ENCODE data around the gene WDR4. TPM values are rescaled to one million over a fixed set of nuclear protein-coding genes. Genes with fewer than 3 reads are reported as not detected.
A peak's percentile ranks its signal among the peaks of the same experiment; 100 is the strongest.

WDR4 gene
- total and polyA plus RNA-seq, 9 of the 15 experiments (the other 6 are each of a cell fraction or from before 2014, with no cell fraction given), result 5.4 to 95.4 (median 32.1) TPM

- H3K36me3 ChIP-seq (ENCODE audit: control insufficient read depth, insufficient read depth, low read length), result no peaks in the 10 kb centered on the region
- H3K9me1 ChIP-seq (ENCODE audit: control insufficient read depth, insufficient read depth, low read length), result no peaks in the 10 kb centered on the region
- no TSS peak for BruUV-seq (replicated peaks)
- no peak overlapping the region for H3K4me3 ChIP-seq
- H4K20me1 ChIP-seq (replicated peaks; ENCODE audit: control insufficient read depth, insufficient read depth, low read length), result no peaks in the 10 kb centered on the region
- peak overlapping the region; percentile 96 for H2AFZ ChIP-seq (ENCODE audit: low read depth, low read length)
- peak overlapping the region in 1 of 2 experiments; percentile 14; a peak in 1 of 4 replicates for H3K9ac ChIP-seq (ENCODE audit: insufficient read depth in 1 of 2, low read depth in 2 of 2, low read length in 2 of 2)
- TF ChIP-seq ARID3A (IDR thresholded peaks at IDR 0.05; ENCODE audit: borderline replicate concordance, low read depth, low read length), result no peak
- no peak for TF ChIP-seq SAP30 (IDR thresholded peaks at IDR 0.05; ENCODE audit: borderline replicate concordance, insufficient read depth, low read depth, low read length, poor library complexity, severe bottlenecking)
- no peak for TF ChIP-seq GATAD2A (IDR thresholded peaks at IDR 0.05)
- 0 out of 2 replicates have a peak, but pooled peaks have one; percentile 20 for TF ChIP-seq POLR2G (IDR thresholded peaks at IDR 0.05; ENCODE audit: low read depth, low read length)
- TF ChIP-seq CBFB (CRISPR knock-in tag; IDR thresholded peaks at IDR 0.05), result no peak
- TF ChIP-seq, protein P1, sequence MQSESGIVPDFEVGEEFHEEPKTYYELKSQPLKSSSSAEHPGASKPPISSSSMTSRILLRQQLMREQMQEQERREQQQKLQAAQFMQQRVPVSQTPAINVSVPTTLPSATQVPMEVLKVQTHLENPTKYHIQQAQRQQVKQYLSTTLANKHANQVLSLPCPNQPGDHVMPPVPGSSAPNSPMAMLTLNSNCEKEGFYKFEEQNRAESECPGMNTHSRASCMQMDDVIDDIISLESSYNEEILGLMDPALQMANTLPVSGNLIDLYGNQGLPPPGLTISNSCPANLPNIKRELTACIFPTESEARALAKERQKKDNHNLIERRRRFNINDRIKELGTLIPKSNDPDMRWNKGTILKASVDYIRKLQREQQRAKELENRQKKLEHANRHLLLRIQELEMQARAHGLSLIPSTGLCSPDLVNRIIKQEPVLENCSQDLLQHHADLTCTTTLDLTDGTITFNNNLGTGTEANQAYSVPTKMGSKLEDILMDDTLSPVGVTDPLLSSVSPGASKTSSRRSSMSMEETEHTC (IDR thresholded peaks at IDR 0.05), result no peak
- TF ChIP-seq ZFPM2 (CRISPR knock-in tag; IDR thresholded peaks at IDR 0.05), result no peak
- 88% methylated on average over 18 of the region's 18 CpGs for WGBS (ENCODE audit: insufficient coverage, low coverage, missing lambda C conversion rate)
- DNase-seq (ENCODE audit: extremely low read depth in 1 of 4, low spot score in 3 of 4), result no peak
- H3K79me2 ChIP-seq (ENCODE audit: control insufficient read depth, insufficient read depth, low read length), result no peaks in the 10 kb centered on the region
- no peak for ATAC-seq
- no peak overlapping the region for H3K27ac ChIP-seq (ENCODE audit: extremely low read depth, low read depth, low read length)
- ChIA-PET CTCF (ENCODE audit: low intra/inter-chr PET ratio) (interaction anchor here (0.6 kb wide), 1 partner anchor 718 kb away, joined by 8 read pairs; no protein-coding TSS in a partner anchor), POLR2A (interaction anchor here (0.8 kb wide), 1 partner anchor 43 kb away, joined by 3 read pairs; no protein-coding TSS in a partner anchor)
- intact Hi-C loops (cut with micrococcal nuclease), result loop anchor here (5.0 kb wide), 2 partner anchors 46 to 724 kb away; partner anchors contain the start of gene WDR4
- in situ Hi-C loops (cut with MboI), result loop anchor here (25.0 kb wide), 1 partner anchor 189 kb away; the partner anchor contains the start of gene U2AF1
- 0 out of 2 replicates have a peak, but pooled peaks cover under 1% of the 10 kb centered on the region for H3K9me3 ChIP-seq (replicated peaks; ENCODE audit: control insufficient read depth, insufficient read depth, low read depth, low read length)
- no peak overlapping the region for H3K4me2 ChIP-seq (ENCODE audit: insufficient read depth, low read length)
- no peak for FAIRE-seq
- H3K4me1 ChIP-seq (replicated peaks in 1 of 2; ENCODE audit: control insufficient read depth in 2 of 2, insufficient read depth in 2 of 2, low read length in 2 of 2), result peaks cover 30 to 36% of the 10 kb centered on the region in 2 experiments
- no peaks in the 10 kb centered on the region for H3K27me3 ChIP-seq (ENCODE audit: control insufficient read depth in 2 of 2, insufficient read depth in 2 of 2, low read length in 2 of 2)
Measured at GRCh38 chr21:42922918-42923317, 43.6 kb upstream of the WDR4 start.
